ENCODE measurements around the gene MPZL1.
"Not testable (repeated sequence)": the region's sequence is repeated elsewhere in the genome, so short reads cannot be mapped to it uniquely, and the experiment has no call there.

The MPZL1 gene

DNA sequence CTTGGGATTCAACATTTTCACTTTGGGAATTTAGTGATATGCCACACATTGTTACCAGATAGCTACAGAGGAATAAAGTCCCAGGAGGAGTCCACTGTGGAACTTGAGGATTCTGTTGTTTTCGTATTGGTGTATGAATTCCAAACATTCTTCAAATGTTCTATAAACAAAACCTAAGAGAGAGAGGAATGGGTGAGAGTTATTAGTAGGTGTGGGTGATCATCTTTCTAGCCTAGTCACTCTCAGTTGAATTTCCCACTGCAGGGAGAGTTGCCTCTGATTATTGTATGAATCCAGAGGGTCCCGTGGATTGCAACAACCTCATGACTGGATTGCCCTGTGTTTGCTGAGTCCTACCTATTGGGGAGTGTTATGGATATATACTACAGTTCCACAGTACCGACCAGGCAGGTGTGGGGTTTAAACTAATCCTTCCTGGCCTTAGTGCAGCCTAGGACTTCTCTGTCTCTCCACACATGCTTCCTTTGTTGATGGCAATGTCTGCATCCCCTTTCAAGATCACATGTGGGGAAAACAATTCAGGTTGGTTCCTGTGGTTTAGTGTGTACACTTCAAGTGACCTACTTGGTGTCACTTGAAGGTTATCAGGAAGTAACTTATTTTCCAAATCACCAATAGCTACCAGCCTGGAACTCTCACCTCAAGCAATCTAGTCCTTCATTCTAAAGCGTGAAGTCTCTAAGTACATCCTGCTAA lies 100.3 kb downstream of the MPZL1 start:
- H3K4me1 ChIP-seq (ENCODE audit: control insufficient read depth in 1 of 2, insufficient read depth in 2 of 2, low read length in 2 of 2): no peaks in the 10 kb centered on the region
- no peaks in the 10 kb centered on the region for H3K27me3 ChIP-seq (ENCODE audit: low read depth, low read length)
- no peaks in the 10 kb centered on the region for H3K36me3 ChIP-seq (ENCODE audit: control insufficient read depth in 1 of 2, insufficient read depth in 2 of 2, low read length in 2 of 2)
- no peak overlapping the region for H3K4me3 ChIP-seq (ENCODE audit: low read depth in 1 of 2, low read length in 2 of 2)
- H3K27ac ChIP-seq (ENCODE audit: low read length): no peak overlapping the region
- no peaks in the 10 kb centered on the region for H3K9me3 ChIP-seq (ENCODE audit: control insufficient read depth in 1 of 2, low read length in 2 of 2)

DNA sequence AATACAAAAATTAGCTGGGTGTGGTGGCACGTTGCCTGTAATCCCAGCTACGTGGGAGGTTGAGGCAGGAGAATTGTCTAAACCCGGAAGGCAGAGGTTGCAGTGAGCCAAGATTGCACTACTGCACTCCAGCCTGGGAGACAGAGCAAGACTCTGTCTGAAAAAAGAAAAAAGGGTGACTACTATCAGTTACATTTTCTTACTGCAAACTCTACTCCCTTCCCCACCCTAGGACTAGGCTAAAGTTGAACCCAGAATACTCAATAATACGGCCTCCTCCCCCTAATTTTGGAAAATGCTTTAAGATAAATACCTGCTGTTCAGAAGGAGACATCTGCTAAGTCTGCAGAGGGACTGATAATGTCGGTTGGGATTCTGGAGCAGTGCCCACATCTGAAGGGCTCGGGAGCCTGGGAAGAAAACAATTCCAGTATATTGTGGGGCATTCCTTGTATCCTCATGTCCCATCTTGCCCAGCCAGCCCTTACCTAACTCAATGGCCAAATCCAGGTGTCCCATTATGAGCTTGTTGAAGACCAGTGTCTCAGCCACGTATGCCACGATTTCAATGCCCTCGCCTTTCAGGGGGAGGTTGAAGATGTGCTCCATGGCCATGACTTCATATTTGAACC lies 102.5 kb downstream of the MPZL1 start:
- Histone ChIP-seq H3K4me1 (ENCODE audit: control insufficient read depth in 1 of 2, insufficient read depth in 2 of 2, low read length in 2 of 2) (no peaks in the 10 kb centered on the region), H3K27ac (ENCODE audit: low read length) (no peak overlapping the region), H3K4me3 (ENCODE audit: low read depth in 1 of 2, low read length in 2 of 2) (no peak overlapping the region)

DNA sequence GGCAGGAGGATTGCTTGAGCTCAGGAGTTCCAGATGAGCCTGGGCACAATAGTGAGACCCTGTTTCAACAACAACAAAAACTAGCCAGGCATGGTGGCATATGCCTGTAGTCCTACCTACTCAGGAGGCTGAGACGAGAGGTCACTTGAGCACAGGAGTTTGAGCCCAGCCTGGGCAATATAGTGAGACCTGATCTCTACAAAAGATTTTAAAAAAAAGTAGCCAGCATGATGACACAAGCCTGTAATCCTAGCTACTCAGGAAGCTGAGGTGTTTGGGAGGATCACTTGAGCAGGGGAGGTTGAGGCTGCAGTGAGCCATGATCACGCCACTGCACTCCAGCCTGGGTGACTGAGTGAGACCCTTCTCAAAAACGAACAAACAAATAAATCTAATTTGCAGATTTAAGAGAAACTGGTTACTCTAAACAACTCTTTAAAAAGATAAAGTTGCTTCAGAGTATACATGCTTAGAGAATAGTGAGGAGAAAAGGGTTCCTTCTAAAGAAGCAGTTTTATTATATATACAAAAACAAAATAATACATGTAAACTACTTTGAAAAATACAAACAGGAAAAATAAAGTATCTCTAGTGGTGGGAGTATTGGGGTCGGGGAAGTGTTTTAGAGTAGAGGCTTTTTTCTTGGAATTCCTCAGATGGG lies 103.8 kb downstream of the MPZL1 start:
- no peak overlapping the region for H3K4me3 ChIP-seq (ENCODE audit: low read depth in 1 of 2, low read length in 2 of 2)
- no peaks in the 10 kb centered on the region for H3K9me3 ChIP-seq (ENCODE audit: control insufficient read depth in 1 of 2, low read length in 2 of 2)
- H3K27ac ChIP-seq (ENCODE audit: low read length): no peak overlapping the region
- H3K4me1 ChIP-seq (ENCODE audit: control insufficient read depth in 1 of 2, insufficient read depth in 2 of 2, low read length in 2 of 2): no peaks in the 10 kb centered on the region
- H3K36me3 ChIP-seq (ENCODE audit: control insufficient read depth in 1 of 2, insufficient read depth in 2 of 2, low read length in 2 of 2): no peaks in the 10 kb centered on the region
- H3K27me3 ChIP-seq (ENCODE audit: low read depth, low read length): no peaks in the 10 kb centered on the region

More for the DNA sequence above, 102.5 kb downstream of the MPZL1 start:
- H3K9me3 ChIP-seq (ENCODE audit: control insufficient read depth in 1 of 2, low read length in 2 of 2): no peaks in the 10 kb centered on the region
- no peaks in the 10 kb centered on the region for H3K27me3 ChIP-seq (ENCODE audit: low read depth, low read length)
- H3K36me3 ChIP-seq (ENCODE audit: control insufficient read depth in 1 of 2, insufficient read depth in 2 of 2, low read length in 2 of 2): no peaks in the 10 kb centered on the region

DNA sequence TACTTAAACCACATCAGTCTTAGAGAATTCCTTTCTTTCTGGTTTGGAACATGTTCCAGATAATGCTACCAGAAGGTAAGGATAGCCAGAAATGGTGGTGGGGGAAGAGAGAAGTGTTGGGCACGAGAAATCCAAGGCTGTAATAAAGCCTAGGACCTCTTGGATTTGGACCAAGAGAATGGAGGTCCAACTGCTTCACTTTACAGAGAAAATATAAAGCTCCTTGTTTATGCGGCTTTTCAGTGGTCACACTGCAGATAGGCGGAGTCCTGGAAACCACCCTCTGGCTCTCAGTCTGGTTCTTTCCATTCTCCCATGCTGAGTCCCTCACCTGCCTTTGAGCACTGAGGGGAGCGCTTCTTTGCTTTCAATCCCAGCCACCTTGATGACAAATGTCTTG lies 104.3 kb downstream of the MPZL1 start:
- no peak overlapping the region for H3K4me3 ChIP-seq (ENCODE audit: low read depth in 1 of 2, low read length in 2 of 2)
- H3K36me3 ChIP-seq (ENCODE audit: control insufficient read depth in 1 of 2, insufficient read depth in 2 of 2, low read length in 2 of 2): no peaks in the 10 kb centered on the region
- no peaks in the 10 kb centered on the region for H3K9me3 ChIP-seq (ENCODE audit: control insufficient read depth in 1 of 2, low read length in 2 of 2)
- no peaks in the 10 kb centered on the region for H3K27me3 ChIP-seq (ENCODE audit: low read depth, low read length)
- no peak overlapping the region for H3K27ac ChIP-seq (ENCODE audit: low read length)
- no peaks in the 10 kb centered on the region for H3K4me1 ChIP-seq (ENCODE audit: control insufficient read depth in 1 of 2, insufficient read depth in 2 of 2, low read length in 2 of 2)

DNA sequence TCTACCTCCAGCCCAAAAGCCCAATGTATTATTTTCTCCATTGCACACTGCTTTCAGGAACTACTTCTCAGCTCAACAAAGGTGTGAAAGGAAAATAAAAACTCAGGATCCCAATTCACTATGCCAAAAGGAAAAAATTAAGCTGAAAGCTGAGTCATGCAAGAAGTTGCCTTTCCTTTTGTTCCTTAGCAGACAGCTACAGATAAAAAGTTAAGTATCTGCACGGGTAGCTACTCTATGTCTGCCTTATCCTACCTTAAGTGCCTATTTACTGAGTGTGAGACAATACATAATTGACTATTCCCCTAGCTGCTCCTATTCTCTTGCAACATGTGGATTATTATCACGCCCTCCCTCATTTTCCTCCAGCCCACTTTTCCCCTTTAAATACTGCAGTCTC lies 108.1 kb downstream of the MPZL1 start:
- H3K27ac ChIP-seq (ENCODE audit: low read length): no peak overlapping the region
- H3K4me3 ChIP-seq (ENCODE audit: low read depth in 1 of 2, low read length in 2 of 2): no peak overlapping the region
- no peaks in the 10 kb centered on the region for H3K27me3 ChIP-seq (ENCODE audit: low read depth, low read length)
- no peaks in the 10 kb centered on the region for H3K4me1 ChIP-seq (ENCODE audit: control insufficient read depth in 1 of 2, insufficient read depth in 2 of 2, low read length in 2 of 2)
- H3K9me3 ChIP-seq (ENCODE audit: control insufficient read depth in 1 of 2, low read length in 2 of 2): no peaks in the 10 kb centered on the region
- H3K36me3 ChIP-seq (ENCODE audit: control insufficient read depth in 1 of 2, insufficient read depth in 2 of 2, low read length in 2 of 2): no peaks in the 10 kb centered on the region

DNA sequence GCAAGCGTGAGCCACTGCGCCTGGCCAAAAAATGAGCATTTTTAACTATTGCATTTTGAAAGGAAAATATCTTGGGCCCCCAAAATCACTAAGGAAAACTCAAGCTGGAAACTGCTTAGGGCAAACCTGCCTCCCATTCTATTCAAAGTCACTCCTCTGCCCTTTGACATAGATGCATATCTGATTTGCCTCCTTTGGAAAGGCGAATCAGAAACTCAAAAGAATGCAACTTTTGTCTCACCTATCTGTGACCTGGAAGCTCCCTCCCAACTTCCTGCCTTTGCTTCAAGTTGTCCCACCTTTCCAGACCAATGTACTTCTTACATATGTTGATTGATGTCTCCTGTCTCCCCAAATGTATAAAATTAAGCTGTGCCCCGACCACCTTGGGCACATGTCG lies 108.9 kb downstream of the MPZL1 start:
- not testable (repeated sequence) for H3K27me3 ChIP-seq (ENCODE audit: low read depth, low read length); H3K9me3 ChIP-seq (ENCODE audit: control insufficient read depth in 1 of 2, low read length in 2 of 2); H3K4me1 ChIP-seq (ENCODE audit: control insufficient read depth in 1 of 2, insufficient read depth in 2 of 2, low read length in 2 of 2); H3K36me3 ChIP-seq (ENCODE audit: control insufficient read depth in 1 of 2, insufficient read depth in 2 of 2, low read length in 2 of 2); H3K4me3 ChIP-seq (ENCODE audit: low read depth in 1 of 2, low read length in 2 of 2); H3K27ac ChIP-seq (ENCODE audit: low read length)

DNA sequence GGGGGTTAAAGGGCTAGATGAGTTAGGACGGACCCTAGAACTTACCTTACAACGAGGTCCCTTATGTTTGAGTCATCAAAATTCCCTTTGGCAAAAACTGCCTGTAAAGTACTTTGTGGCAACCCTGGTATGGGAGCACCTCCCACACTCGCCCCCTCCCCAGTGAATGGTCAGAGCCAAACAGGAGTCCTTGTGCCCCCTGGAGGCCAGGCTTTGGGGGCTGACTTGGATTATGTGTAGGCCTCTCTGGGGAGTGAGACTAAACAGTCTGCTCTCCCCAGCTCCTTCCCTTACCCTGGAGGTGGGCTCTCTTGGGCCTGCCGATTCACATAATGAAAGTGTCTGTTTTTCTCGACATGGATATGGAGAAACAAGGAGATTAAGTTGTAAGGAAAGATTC lies 110.9 kb downstream of the MPZL1 start:
- no peaks in the 10 kb centered on the region for H3K27me3 ChIP-seq (ENCODE audit: low read depth, low read length)
- H3K4me1 ChIP-seq (ENCODE audit: control insufficient read depth in 1 of 2, insufficient read depth in 2 of 2, low read length in 2 of 2): no peaks in the 10 kb centered on the region
- H3K4me3 ChIP-seq (ENCODE audit: low read depth in 1 of 2, low read length in 2 of 2): no peak overlapping the region
- H3K27ac ChIP-seq (ENCODE audit: low read length): no peak overlapping the region
- no peaks in the 10 kb centered on the region for H3K9me3 ChIP-seq (ENCODE audit: control insufficient read depth in 1 of 2, low read length in 2 of 2)
- H3K36me3 ChIP-seq (ENCODE audit: control insufficient read depth in 1 of 2, insufficient read depth in 2 of 2, low read length in 2 of 2): no peaks in the 10 kb centered on the region

DNA sequence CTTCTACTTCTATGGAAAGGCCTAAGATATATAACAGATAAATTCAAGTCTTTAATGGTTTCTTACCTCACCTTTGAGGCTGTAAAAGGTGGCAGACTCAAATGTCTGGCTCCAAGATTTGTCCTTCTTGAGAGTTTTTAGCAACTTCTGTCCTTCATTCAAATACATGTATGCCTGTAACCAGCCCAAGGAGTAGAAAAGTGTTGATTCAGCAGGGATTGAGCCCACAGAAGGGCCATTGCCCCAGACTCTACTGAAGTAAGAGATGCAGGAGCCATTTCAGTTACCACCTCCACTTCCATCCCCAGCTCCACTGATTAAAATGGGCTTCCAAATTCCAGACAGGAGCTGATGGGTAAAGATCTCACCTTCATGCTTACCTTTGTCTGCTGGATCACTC lies 112.1 kb downstream of the MPZL1 start:
- no peaks in the 10 kb centered on the region for H3K4me1 ChIP-seq (ENCODE audit: control insufficient read depth in 1 of 2, insufficient read depth in 2 of 2, low read length in 2 of 2)
- H3K36me3 ChIP-seq (ENCODE audit: control insufficient read depth in 1 of 2, insufficient read depth in 2 of 2, low read length in 2 of 2): no peaks in the 10 kb centered on the region
- H3K27ac ChIP-seq (ENCODE audit: low read length): no peak overlapping the region
- H3K27me3 ChIP-seq (ENCODE audit: low read depth, low read length): no peaks in the 10 kb centered on the region
- H3K4me3 ChIP-seq (ENCODE audit: low read depth in 1 of 2, low read length in 2 of 2): no peak overlapping the region
- no peaks in the 10 kb centered on the region for H3K9me3 ChIP-seq (ENCODE audit: control insufficient read depth in 1 of 2, low read length in 2 of 2)

DNA sequence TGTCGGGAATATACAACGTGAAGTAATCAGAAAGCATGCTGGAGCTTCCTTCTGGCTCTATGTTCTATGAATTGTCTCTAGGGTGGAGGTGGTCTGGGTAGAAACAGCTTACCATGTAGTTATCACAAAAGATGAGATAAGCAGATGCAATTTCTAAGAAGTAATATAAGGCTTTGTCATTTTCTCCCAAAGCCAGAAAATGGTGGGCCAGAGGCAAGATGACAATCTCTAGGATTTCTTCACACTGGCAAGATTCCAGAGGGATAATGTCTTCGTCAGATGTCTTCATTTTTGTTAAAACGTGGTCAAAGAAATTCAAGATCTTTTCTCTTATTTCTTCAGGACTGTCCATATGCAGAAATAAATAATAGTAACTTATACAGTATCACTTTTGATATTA lies 114.4 kb downstream of the MPZL1 start:
- Histone ChIP-seq H3K27me3 (ENCODE audit: low read depth, low read length) (no peaks in the 10 kb centered on the region), H3K9me3 (ENCODE audit: control insufficient read depth in 1 of 2, low read length in 2 of 2) (no peaks in the 10 kb centered on the region), H3K4me3 (ENCODE audit: low read depth in 1 of 2, low read length in 2 of 2) (no peak overlapping the region), H3K36me3 (ENCODE audit: control insufficient read depth in 1 of 2, insufficient read depth in 2 of 2, low read length in 2 of 2) (no peaks in the 10 kb centered on the region), H3K27ac (ENCODE audit: low read length) (no peak overlapping the region), H3K4me1 (ENCODE audit: control insufficient read depth in 1 of 2, insufficient read depth in 2 of 2, low read length in 2 of 2) (no peaks in the 10 kb centered on the region)

DNA sequence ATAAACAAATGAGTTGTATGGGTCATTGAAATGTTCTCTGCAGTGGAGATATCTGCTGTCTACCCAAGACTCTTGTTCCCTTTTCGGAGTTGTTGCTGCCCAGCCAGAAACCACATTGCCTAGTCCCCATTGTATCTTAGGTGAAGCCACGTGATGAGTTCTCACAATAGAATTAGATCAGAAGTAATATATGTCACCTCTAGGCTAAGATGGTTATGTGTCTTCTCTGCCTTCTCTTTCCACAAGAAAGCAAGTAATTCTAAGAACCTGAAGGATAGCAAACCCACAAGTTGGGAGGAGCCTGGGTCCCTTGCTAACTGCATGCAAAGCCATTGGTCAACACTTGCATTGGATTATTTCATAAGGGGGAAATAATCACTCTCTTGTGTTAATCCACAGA lies 115.5 kb downstream of the MPZL1 start:
- H3K9me3 ChIP-seq (ENCODE audit: control insufficient read depth in 1 of 2, low read length in 2 of 2): no peaks in the 10 kb centered on the region

DNA sequence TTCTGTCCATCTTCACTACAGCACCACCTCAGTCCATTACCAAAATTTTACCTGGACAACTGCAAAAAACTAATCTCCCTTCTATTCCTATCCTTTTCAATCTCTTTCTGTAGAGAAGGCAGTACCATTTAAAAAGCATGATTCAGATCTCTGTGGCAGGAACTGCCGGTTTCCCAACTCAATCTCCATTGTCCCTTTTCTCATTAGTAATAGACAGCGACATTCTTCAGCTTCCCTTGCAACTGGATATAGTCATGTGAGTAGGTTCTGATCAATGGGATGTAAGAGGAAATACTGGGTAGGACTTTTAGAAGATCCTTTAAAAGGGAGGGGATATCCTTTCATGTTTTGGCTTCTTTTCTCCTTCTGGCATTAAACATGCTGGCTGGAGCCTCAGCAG lies 117.2 kb downstream of the MPZL1 start:
- H3K27me3 ChIP-seq (ENCODE audit: low read depth, low read length): no peaks in the 10 kb centered on the region
- H3K27ac ChIP-seq (ENCODE audit: low read length): no peak overlapping the region
- H3K36me3 ChIP-seq (ENCODE audit: control insufficient read depth in 1 of 2, insufficient read depth in 2 of 2, low read length in 2 of 2): no peaks in the 10 kb centered on the region
- H3K4me3 ChIP-seq (ENCODE audit: low read depth in 1 of 2, low read length in 2 of 2): no peak overlapping the region
- no peaks in the 10 kb centered on the region for H3K9me3 ChIP-seq (ENCODE audit: control insufficient read depth in 1 of 2, low read length in 2 of 2)
- no peaks in the 10 kb centered on the region for H3K4me1 ChIP-seq (ENCODE audit: control insufficient read depth in 1 of 2, insufficient read depth in 2 of 2, low read length in 2 of 2)

More for the DNA sequence above, 115.5 kb downstream of the MPZL1 start:
- Histone ChIP-seq H3K4me3 (ENCODE audit: low read depth in 1 of 2, low read length in 2 of 2) (no peak overlapping the region), H3K27me3 (ENCODE audit: low read depth, low read length) (no peaks in the 10 kb centered on the region), H3K36me3 (ENCODE audit: control insufficient read depth in 1 of 2, insufficient read depth in 2 of 2, low read length in 2 of 2) (no peaks in the 10 kb centered on the region), H3K27ac (ENCODE audit: low read length) (no peak overlapping the region), H3K4me1 (ENCODE audit: control insufficient read depth in 1 of 2, insufficient read depth in 2 of 2, low read length in 2 of 2) (no peaks in the 10 kb centered on the region)
